CD14-positive monocyte (primary cell): ENCODE measurements around the gene IPO4. TPM values are rescaled to one million over a fixed set of nuclear protein-coding genes. Genes with fewer than 3 reads are reported as not detected.
A peak's percentile ranks its signal among the peaks of the same experiment; 100 is the strongest.

Source experiments
- DNase-seq, 3 donors: peaks; one replicate each; pipeline ENCODE4 v3.0.0-alpha.2; 2011 to 2022
- H2AFZ ChIP-seq: 2 replicates; pipeline ENCODE4 v1.6.0; 2012; ENCODE audit warnings: mild to moderate bottlenecking, low read depth, low read length, inconsistent platforms; ENCODE audit not compliant: insufficient read depth, poor library complexity, severe bottlenecking
- H3K27ac ChIP-seq, 2 donors: 1 replicate in 1 of 2; 2 replicates in 1 of 2; pipeline ENCODE4 v1.5.1; 2012 to 2013; ENCODE audit warnings: low read length in 2 of 2, control low read depth in 1 of 2, inconsistent platforms in 1 of 2, low read depth in 1 of 2, mild to moderate bottlenecking in 1 of 2
- H3K27me3 ChIP-seq, 2 donors: one replicate each; pipeline versions ENCODE4 v1.6.0 to v1.6.1; 2011 to 2013; ENCODE audit warnings: low read length in 2 of 2; ENCODE audit not compliant: control insufficient read depth in 2 of 2, insufficient read depth in 2 of 2
- H3K36me3 ChIP-seq, 2 donors: replicated peaks in 1 of 2; 1 replicate in 1 of 2; 2 replicates in 1 of 2; pipeline versions ENCODE4 v1.5.1 to v1.6.1; 2012 to 2013; ENCODE audit warnings: low read length in 2 of 2, control low read depth in 1 of 2, inconsistent platforms in 1 of 2, mild to moderate bottlenecking in 1 of 2; ENCODE audit not compliant: insufficient read depth in 2 of 2, control insufficient read depth in 1 of 2
- H3K4me1 ChIP-seq, 2 donors: 1 replicate in 1 of 2; 2 replicates in 1 of 2; pipeline versions ENCODE4 v1.5.1 to v1.6.1; 2012 to 2013; ENCODE audit warnings: low read length in 2 of 2, control low read depth in 1 of 2, inconsistent platforms in 1 of 2, mild to moderate bottlenecking in 1 of 2, moderate library complexity in 1 of 2; ENCODE audit not compliant: insufficient read depth in 2 of 2, control insufficient read depth in 1 of 2
- H3K4me2 ChIP-seq: replicated peaks from 2 replicates; pipeline ENCODE3; 2012; ENCODE audit warnings: low read length, moderate library complexity, mild to moderate bottlenecking; ENCODE audit not compliant: poor library complexity, severe bottlenecking; ENCODE audit errors: extremely low read depth
- H3K4me3 ChIP-seq, 3 experiments: fragments of 200-600 bp in 1 of 3; sonication (generic) in 1 of 3; replicated peaks in 1 of 3; 1 replicate in 2 of 3; 2 replicates in 1 of 3; pipeline ENCODE4 v1.5.1; 2011 to 2013; ENCODE audit warnings: low read length in 3 of 3, mild to moderate bottlenecking in 3 of 3, control low read depth in 2 of 3, low read depth in 2 of 3, inconsistent platforms in 1 of 3, moderate library complexity in 1 of 3
- H3K79me2 ChIP-seq: 2 replicates; pipeline ENCODE4 v1.6.0; 2012; ENCODE audit warnings: mild to moderate bottlenecking, control low read depth, inconsistent platforms, low read length, moderate library complexity; ENCODE audit not compliant: insufficient read depth
- H3K9ac ChIP-seq: 2 replicates; pipeline ENCODE4 v1.6.0; 2017; ENCODE audit warnings: low read length, mild to moderate bottlenecking; ENCODE audit not compliant: insufficient read depth, poor library complexity, severe bottlenecking
- H3K9me3 ChIP-seq, 2 donors: replicated peaks in 1 of 2; 1 replicate in 1 of 2; 2 replicates in 1 of 2; pipeline versions ENCODE4 v1.5.1 to v1.6.1; 2012 to 2013; ENCODE audit warnings: low read length in 2 of 2, control low read depth in 1 of 2; ENCODE audit not compliant: control insufficient read depth in 1 of 2, insufficient read depth in 1 of 2
- H4K20me1 ChIP-seq: 2 replicates; pipeline ENCODE4 v1.6.0; 2012; ENCODE audit warnings: mild to moderate bottlenecking, low read length, control low read depth, moderate library complexity; ENCODE audit not compliant: insufficient read depth
- H3K27ac Mint-ChIP-seq, 7 donors: one replicate each; pipeline ENCODE4 v1.8.0; 2020; ENCODE audit warnings: mild to moderate bottlenecking in 7 of 7, mixed read lengths in 7 of 7, moderate library complexity in 6 of 7, inconsistent platforms in 2 of 7
- H3K27me3 Mint-ChIP-seq, 3 donors: one replicate each; pipeline ENCODE4 v1.8.0; 2021 to 2022; ENCODE audit warnings: low read depth in 3 of 3, mild to moderate bottlenecking in 3 of 3, mixed read lengths in 3 of 3, moderate library complexity in 3 of 3, inconsistent platforms in 1 of 3
- H3K36me3 Mint-ChIP-seq, 2 donors: one replicate each; pipeline ENCODE4 v1.8.0; 2020; ENCODE audit warnings: mixed read lengths in 2 of 2, inconsistent platforms in 1 of 2, mild to moderate bottlenecking in 1 of 2
- H3K4me1 Mint-ChIP-seq: one replicate; pipeline ENCODE4 v1.8.0; 2020; ENCODE audit warnings: mild to moderate bottlenecking, mixed read lengths
- H3K4me3 Mint-ChIP-seq, 2 donors: one replicate each; pipeline ENCODE4 v1.8.0; 2020; ENCODE audit warnings: mild to moderate bottlenecking in 2 of 2, mixed read lengths in 2 of 2, moderate library complexity in 1 of 2
- H3K9me3 Mint-ChIP-seq, 7 donors: one replicate each; pipeline ENCODE4 v1.8.0; 2020 to 2022; ENCODE audit warnings: mixed read lengths in 7 of 7, mild to moderate bottlenecking in 6 of 7, moderate library complexity in 6 of 7, inconsistent platforms in 2 of 7
- CTCF ChIP-seq: fragments of 200-600 bp; IDR thresholded peaks from one replicate; pipeline ENCODE4 v1.8.0; 2022; ENCODE audit warnings: antibody characterized with exemption, mild to moderate bottlenecking
- WGBS: methylation state at CpG from one replicate; pipeline ENCODE4 v1.1.5; 2013; ENCODE audit warnings: missing lambda C conversion rate; ENCODE audit not compliant: insufficient coverage; 5-methylcytosine and 5-hydroxymethylcytosine counted together
- intact Hi-C, 2 donors: fragments of 100-400 bp; cut with micrococcal nuclease; formaldehyde crosslinking; loops; one replicate each; pipeline versions ENCODE4 v1.15.0 to v1.15.1; 2023
- polyA plus RNA-seq, 3 donors: library from polyadenylated mRNA; depleted of rRNA in 1 of 3; unstranded in 2 of 3; stranded (reverse) in 1 of 3; fragments of 300-500 nt in 2 of 3; fragments of >200 nt in 1 of 3; fragmentation: Illumina TruSeq in 2 of 3; gene quantifications; 1 replicate in 2 of 3; 2 replicates in 1 of 3; pipeline ENCODE4 v1.2.3, GENCODE V29; 2012 to 2021

IPO4 gene
- polyA plus RNA-seq, 3 donors = 4.1 to 14.2 (median 4.3) TPM

- WGBS = no CpG with 5 or more reads among the region's 5 CpGs
- Histone ChIP-seq H3K4me3 (no peak overlapping the region), H3K9me3 (no peaks in the 10 kb centered on the region), H3K27me3 (no peaks in the 10 kb centered on the region), H3K4me1 (peaks cover 48 to 65% of the 10 kb centered on the region in 2 donors), H3K4me2 (no peak overlapping the region), H3K36me3 (peaks cover 55 to 71% of the 10 kb centered on the region in 2 donors), H2AFZ (no peak overlapping the region), H3K79me2 (peaks cover 76% of the 10 kb centered on the region), H3K27ac (no peak overlapping the region), H4K20me1 (peaks cover 72% of the 10 kb centered on the region), H3K9ac (no peak overlapping the region)
- peak overlapping the region in 1 of 7 donors; percentile 44 for H3K27ac Mint-ChIP-seq
- no peak overlapping the region for H3K4me3 Mint-ChIP-seq
- H3K9me3 Mint-ChIP-seq = no peaks in the 10 kb centered on the region
- H3K36me3 Mint-ChIP-seq = peaks cover 64 to 67% of the 10 kb centered on the region in 2 donors
- peaks cover 69% of the 10 kb centered on the region for H3K4me1 Mint-ChIP-seq
- intact Hi-C loops = loop anchor here in 1 of 2 donors (10.0 kb wide), 1 partner anchor 101 kb away; the partner anchor contains the start of genes FITM1 and PSME1
- no peaks in the 10 kb centered on the region for H3K27me3 Mint-ChIP-seq
- no peak for DNase-seq
- TF ChIP-seq CTCF = no peak
These were observed 47.4 kb upstream of the IPO4 start for GRCh38 chr14:24235804-24236688.

- no peak overlapping the region for H2AFZ ChIP-seq
- H4K20me1 ChIP-seq = peaks cover 55% of the 10 kb centered on the region
- no peak overlapping the region for H3K4me3 Mint-ChIP-seq
- H3K36me3 ChIP-seq = peaks cover 39 to 54% of the 10 kb centered on the region in 2 donors
- no peak overlapping the region for H3K9ac ChIP-seq
- H3K79me2 ChIP-seq = peaks cover 75% of the 10 kb centered on the region
- peak overlapping the region in 2 of 7 donors; percentile 92 to 98 for H3K27ac Mint-ChIP-seq
- 91% methylated on average over 1 of the region's 3 CpGs for WGBS
- no peaks in the 10 kb centered on the region for H3K9me3 Mint-ChIP-seq
- H3K4me1 ChIP-seq = peaks cover 34 to 53% of the 10 kb centered on the region in 2 donors
- H3K4me2 ChIP-seq = peak overlapping the region; percentile 5
- no peak for TF ChIP-seq CTCF
- H3K27me3 ChIP-seq = no peaks in the 10 kb centered on the region
- no peak overlapping the region for H3K27ac ChIP-seq
- H3K4me3 ChIP-seq = peak overlapping the region in 1 of 3 experiments; percentile 91
- H3K27me3 Mint-ChIP-seq = no peaks in the 10 kb centered on the region
- peaks cover 47 to 51% of the 10 kb centered on the region in 2 donors for H3K36me3 Mint-ChIP-seq
- no peak for DNase-seq
- peaks cover 57% of the 10 kb centered on the region for H3K4me1 Mint-ChIP-seq
- intact Hi-C loops = loop anchor here (5.0 to 10.0 kb wide), 4 partner anchors 37 to 208 kb away; partner anchors contain the start of genes TM9SF1 (in 2 of the 2), FITM1 (in 1 of the 2), LTB4R (in 1 of the 2) and LTB4R2 (in 1 of the 2)
- H3K9me3 ChIP-seq = no peaks in the 10 kb centered on the region
These were observed 45.7 kb upstream of the IPO4 start for GRCh38 chr14:24234095-24235005.
